RPMI7951 (cell line): ENCODE data around the gene CCDC73. TPM values are rescaled to one million over a fixed set of nuclear protein-coding genes. Genes with fewer than 3 reads are reported as not detected.
A peak's percentile ranks its signal among the peaks of the same experiment; 100 is the strongest.
"Not testable (repeated sequence)": the region's sequence is repeated elsewhere in the genome, so short reads cannot be mapped to it uniquely, and the experiment has no call there.

Experiments
- DNase-seq: peaks from one replicate; pipeline ENCODE4 v3.0.0-alpha.2; 2012; ENCODE audit warnings: low read depth
- total RNA-seq: library from RNA; depleted of rRNA; stranded (reverse); fragments of >200 nt; shearing (Covaris generic); gene quantifications from 2 replicates; pipeline ENCODE4 v1.2.3, GENCODE V29; 2014

CCDC73 gene
- total RNA-seq, 1 experiment from 2014 or later = not detected

GRCh38 chr11:32705309-32706033 lies 89.0 kb downstream of the CCDC73 start:
- no peak for DNase-seq

DNA sequence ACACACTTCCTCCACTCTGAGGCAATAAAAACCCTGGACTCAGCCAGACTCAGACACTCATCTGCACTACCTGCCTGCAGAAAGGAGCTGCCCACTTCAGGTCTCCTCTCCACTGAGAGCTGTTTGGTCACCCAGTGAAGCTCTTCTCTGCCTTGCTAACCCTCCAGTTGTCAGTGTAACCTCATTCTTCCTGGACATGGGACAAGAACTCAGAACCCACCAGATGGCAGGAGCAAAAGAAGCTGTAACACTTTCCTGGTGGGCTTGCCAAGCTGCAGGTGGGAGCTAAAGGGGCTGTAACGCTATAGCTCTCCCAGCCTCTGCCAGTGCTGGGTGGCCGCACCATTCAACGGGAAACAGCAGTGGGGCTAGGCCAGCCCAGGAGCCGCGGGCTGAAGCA lies 89.7 kb downstream of the CCDC73 start:
- no peak for DNase-seq

DNA sequence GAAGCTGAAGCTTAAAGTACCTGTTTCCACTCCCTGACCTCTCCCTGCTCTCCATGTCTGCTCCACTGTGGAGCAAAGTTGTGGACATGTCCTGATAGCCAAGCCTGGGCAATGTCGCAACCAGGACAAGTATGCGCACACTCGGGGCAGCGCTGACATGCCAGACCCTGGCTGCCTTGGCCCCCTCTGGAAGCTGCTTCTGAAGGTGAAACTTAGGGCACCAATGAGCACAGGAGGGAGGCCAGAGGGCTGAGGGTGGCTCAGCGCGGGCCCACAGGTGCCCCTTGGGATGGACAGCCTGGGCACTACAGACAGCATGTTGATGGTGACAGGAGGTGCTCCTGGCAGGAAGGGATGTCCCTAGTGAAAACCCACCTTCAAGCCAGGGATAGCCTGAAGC lies 90.2 kb downstream of the CCDC73 start:
- DNase-seq = no peak

- no peak for DNase-seq
Observed at GRCh38 chr11:32701616-32702015, 92.8 kb downstream of the CCDC73 start.

DNA sequence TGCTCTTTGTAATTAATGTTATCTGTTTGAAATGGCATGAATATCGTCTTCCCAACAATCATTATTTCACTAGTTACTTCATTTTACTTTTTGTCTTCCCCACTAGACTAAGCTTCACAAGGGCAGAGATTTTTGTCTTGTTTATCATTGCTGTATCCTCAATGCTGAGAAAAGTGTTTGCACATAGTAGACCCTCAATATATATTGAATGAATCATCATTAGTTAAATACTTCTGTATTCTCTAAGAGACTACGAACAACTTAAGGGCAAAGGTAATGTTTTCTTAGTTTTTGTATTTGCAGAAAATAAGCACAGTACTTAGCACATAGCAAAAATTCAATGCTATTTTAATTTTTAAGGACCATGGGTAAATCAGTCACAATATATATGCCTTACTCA lies 95.9 kb downstream of the CCDC73 start:
- DNase-seq = no peak

DNA sequence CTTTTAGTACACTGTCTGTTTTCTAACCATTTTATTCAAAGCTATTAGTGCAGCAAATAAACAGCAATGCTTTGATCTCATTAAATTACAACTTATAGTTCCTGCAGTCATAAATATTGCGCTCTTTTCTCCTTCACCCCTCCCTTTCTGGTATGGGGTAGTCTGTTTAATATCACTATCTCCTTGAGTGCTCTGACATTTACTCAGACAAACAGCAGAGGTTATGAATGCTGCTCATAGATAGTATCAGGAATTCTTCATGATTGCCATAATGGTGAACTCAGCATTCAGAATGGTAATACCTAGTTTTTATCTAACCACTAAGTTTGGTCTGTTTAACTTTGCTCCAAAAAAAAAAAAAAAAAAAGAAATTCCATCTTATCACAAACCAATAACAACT lies 123.4 kb downstream of the CCDC73 start:
- no peak for DNase-seq

- DNase-seq = peak; percentile 5
Observed at GRCh38 chr11:32659672-32660071, 134.8 kb downstream of the CCDC73 start.

GRCh38 chr11:32658639-32659406 lies 135.6 kb downstream of the CCDC73 start:
- peak; percentile 33 for DNase-seq

DNA sequence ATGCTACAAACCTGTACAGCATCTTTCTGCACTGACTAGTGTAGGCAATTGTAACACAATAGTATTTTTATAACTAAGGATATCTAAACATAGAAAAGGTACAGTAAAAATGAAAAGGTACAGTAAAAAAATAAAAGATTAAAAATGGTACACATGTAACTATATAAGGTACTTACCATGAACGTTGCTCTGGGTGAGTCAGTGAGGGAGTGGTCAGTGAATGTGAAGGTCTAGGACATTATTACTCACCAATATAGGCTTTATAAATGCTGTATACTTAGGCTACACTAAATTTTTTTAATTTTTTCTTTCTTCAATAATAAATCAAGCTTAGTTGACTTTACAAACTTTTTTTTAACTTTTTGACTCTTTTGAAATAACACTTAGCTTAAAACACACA lies 150.9 kb downstream of the CCDC73 start:
- peak; percentile 17 for DNase-seq

GRCh38 chr11:32641361-32641760 lies 153.1 kb downstream of the CCDC73 start:
- no peak for DNase-seq

GRCh38 chr11:32635819-32636218 lies 158.6 kb downstream of the CCDC73 start:
- DNase-seq = no peak

DNA sequence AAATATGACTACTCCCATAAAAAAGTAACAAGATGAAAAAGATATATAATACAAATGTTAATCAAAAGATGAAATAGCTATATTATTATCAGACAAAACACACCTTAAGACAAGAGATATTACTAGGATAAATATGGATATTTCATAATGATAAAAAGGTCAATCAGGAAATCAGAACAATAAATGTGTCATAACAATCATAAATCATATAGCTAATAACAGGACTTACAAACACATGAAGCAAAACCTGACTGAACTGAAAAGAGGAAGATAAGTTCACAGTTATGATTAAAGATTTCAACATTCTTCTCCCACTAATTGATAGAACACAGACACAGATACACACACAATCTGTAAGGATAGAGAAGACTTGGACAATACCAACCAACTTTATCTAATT lies 163.6 kb downstream of the CCDC73 start:
- no peak for DNase-seq

DNA sequence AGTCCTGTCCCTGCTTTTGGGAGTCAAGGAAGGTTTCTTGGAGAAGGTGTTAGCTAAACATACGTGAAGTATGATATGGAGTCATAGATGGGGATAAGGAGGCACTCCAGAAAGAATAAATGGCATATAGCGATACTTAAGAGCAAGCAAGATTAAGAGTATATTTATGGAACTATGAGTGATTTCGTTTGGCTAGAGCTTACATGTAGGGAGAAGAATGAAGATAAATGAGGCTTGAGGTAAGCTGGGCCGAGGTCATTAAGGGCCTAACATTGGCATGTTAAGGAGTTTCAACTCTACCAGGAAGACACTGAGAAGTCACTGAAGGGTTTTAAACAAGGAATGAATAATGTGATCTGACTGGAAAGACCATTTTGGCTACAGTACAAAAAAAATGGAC lies 177.6 kb downstream of the CCDC73 start:
- DNase-seq = no peak

DNA sequence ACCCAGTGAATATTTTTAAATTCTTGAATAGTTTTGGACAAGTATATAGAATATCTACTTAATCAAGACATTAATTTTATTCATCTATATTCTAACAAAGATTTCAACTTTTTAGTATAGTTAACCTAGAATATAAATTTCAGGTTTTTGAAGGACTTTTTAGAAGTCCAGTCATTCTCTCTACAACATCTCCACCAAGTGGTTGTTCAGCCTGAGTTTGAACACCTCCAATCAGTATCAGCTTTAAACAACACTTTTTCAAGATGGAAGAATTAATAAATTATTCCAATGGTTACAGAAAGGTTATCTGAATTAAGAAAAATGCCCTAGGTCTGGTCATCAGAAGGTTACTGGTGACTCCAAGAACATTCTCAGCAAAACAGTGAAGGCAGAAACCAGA lies 179.0 kb downstream of the CCDC73 start:
- DNase-seq = peak; percentile 12

- DNase-seq = no peak
Observed at GRCh38 chr11:32613500-32614151, 180.8 kb downstream of the CCDC73 start.

DNA sequence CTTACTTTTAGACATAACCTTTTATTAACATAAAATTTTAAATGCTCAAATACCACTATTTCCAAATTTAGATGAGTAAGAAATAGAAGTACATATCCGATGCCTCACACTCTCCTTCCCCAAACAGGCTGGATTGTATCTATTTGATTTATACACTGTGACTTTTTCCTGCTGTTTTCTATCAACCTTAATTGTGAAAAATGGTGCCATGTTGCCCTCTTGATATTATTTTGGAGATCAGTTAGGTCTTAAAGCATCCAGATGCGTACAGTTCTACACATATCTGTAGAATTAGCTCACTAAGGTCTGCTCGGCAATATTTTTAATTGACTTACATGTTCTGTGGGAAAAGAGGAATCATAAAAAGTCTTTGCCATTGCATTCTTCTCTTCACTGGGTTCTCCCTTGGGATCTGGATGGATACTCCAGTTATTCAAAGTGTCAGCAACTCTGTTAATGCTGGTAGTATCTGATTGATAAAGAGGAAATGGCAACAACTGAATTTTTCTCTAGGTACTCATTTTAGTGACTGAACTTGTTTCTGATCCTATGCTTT lies 183.6 kb downstream of the CCDC73 start:
- DNase-seq = no peak

GRCh38 chr11:32608826-32609225 lies 185.6 kb downstream of the CCDC73 start:
- DNase-seq = not testable (repeated sequence)

DNA sequence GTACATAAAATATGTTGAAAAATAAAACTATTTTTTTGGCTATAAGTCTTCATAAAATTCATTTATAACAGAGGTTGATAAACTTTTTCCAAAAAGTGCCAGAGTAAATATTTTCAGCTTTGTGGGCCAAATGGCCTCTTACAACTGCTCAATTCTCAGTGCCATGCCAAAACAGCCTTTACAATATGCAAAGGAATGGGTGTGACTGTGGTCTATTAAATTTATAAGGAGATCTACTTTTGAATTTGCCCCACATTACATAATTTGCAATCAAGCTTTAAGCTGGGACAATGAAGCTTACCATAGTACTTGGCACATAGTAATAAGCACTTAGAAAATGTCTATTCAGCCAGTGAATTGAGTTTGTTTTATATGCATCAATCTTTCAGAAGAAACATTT lies 188.2 kb downstream of the CCDC73 start:
- no peak for DNase-seq

- DNase-seq = no peak
Observed at GRCh38 chr11:32602657-32603415, 191.6 kb downstream of the CCDC73 start.

- no peak for DNase-seq
Observed at GRCh38 chr11:32597921-32598320, 196.5 kb downstream of the CCDC73 start.

GRCh38 chr11:32596114-32596513 lies 198.3 kb downstream of the CCDC73 start:
- not testable (repeated sequence) for DNase-seq

- no peak for DNase-seq
Observed at GRCh38 chr11:32594272-32594671, 200.2 kb downstream of the CCDC73 start.
